GM10266 (cell line): ENCODE data around the gene VTI1A.
"Not testable (repeated sequence)": the region's sequence is repeated elsewhere in the genome, so short reads cannot be mapped to it uniquely, and the experiment has no call there.

Source experiments
- DNase-seq: peaks from one replicate; pipeline ENCODE4 v3.0.0; 2012; ENCODE audit errors: extremely low spot score
- CTCF ChIP-seq: IDR thresholded peaks from 2 replicates; pipeline ENCODE4 v1.5.1; 2012; ENCODE audit warnings: mild to moderate bottlenecking, low read depth; ENCODE audit not compliant: control insufficient read depth, insufficient read depth; ENCODE audit errors: missing control alignments

VTI1A gene

GRCh38 chr10:112454910-112455779, 8.1 kb downstream of the VTI1A start:
- no peak for DNase-seq
- no peak for TF ChIP-seq CTCF

- no peak for TF ChIP-seq CTCF
- DNase-seq: no peak
These were observed 9.5 kb downstream of the VTI1A start for GRCh38 chr10:112456533-112456932.

GRCh38 chr10:112460366-112460765, 13.4 kb downstream of the VTI1A start:
- TF ChIP-seq CTCF: no peak
- DNase-seq: no peak

- no peak for DNase-seq
- TF ChIP-seq CTCF: no peak
These were observed 14.2 kb downstream of the VTI1A start for GRCh38 chr10:112461029-112461887.

GRCh38 chr10:112464074-112464473, 17.1 kb downstream of the VTI1A start:
- DNase-seq: not testable (repeated sequence)

- no peak for TF ChIP-seq CTCF
- no peak for DNase-seq
These were observed 18.4 kb downstream of the VTI1A start for GRCh38 chr10:112465299-112465883.

- no peak for DNase-seq
- no peak for TF ChIP-seq CTCF
These were observed 19.8 kb downstream of the VTI1A start for GRCh38 chr10:112466802-112467201.
